ENCODE data around the gene ATP11A.

GRCh38 chr13:112759827-112760226, 70.0 kb downstream of the ATP11A start:
- TF ChIP-seq CTCF (IDR thresholded peaks at IDR 0.05; ENCODE audit: extremely low read depth in 1 of 2, insufficient read depth in 1 of 2, low read depth in 1 of 2, low read length in 2 of 2) = no peak
- no peak for TF ChIP-seq POLR2A (IDR thresholded peaks at IDR 0.05; ENCODE audit: low read depth, low read length)
- no peak for TF ChIP-seq GATA2 (IDR thresholded peaks at IDR 0.05; ENCODE audit: insufficient read depth, insufficient read length, low read depth, low read length)
- TF ChIP-seq POLR2AphosphoS5 (IDR thresholded peaks at IDR 0.05; ENCODE audit: insufficient read depth, low read depth, low read length) = no peak
- TF ChIP-seq MAX (IDR thresholded peaks at IDR 0.05; ENCODE audit: insufficient read depth, insufficient read length) = no peak
- no peak for TF ChIP-seq EZH2 (IDR thresholded peaks at IDR 0.05; ENCODE audit: borderline replicate concordance, low read depth, low read length, severe bottlenecking)

Data from endothelial cell of umbilical vein (primary cell).